GM20431 (cell line): ENCODE results near the gene SLC5A6.

Source experiments
- in situ Hi-C: fragments of 300-500 bp; cut with MseI, MboI; formaldehyde crosslinking; loops from one replicate; pipeline ENCODE4 v1.15.0; 2020; ENCODE audit warnings: low sequenced_read_pairs; ENCODE audit not compliant: unreplicated experiment

Gene SLC5A6

GRCh38 chr2:27179344-27180000 lies 32.6 kb downstream of the SLC5A6 start:
- in situ Hi-C loops = loop anchor here (25.0 kb wide), 1 partner anchor 217 kb away; the partner anchor contains the start of gene MAPRE3

GRCh38 chr2:27178469-27178868 lies 33.6 kb downstream of the SLC5A6 start:
- in situ Hi-C loops = loop anchor here (25.0 kb wide), 1 partner anchor 216 kb away; the partner anchor contains the start of gene MAPRE3

- in situ Hi-C loops = loop anchor here (25.0 kb wide), 1 partner anchor 215 kb away; the partner anchor contains the start of gene MAPRE3
Observed at GRCh38 chr2:27177441-27178351, 34.4 kb downstream of the SLC5A6 start.

- in situ Hi-C loops = loop anchor here (25.0 kb wide), 1 partner anchor 213 kb away; the partner anchor contains the start of gene MAPRE3
Observed at GRCh38 chr2:27175781-27176180, 36.3 kb downstream of the SLC5A6 start.

GRCh38 chr2:27175330-27175729 lies 36.7 kb downstream of the SLC5A6 start:
- in situ Hi-C loops = loop anchor here (25.0 kb wide), 1 partner anchor 213 kb away; the partner anchor contains the start of gene MAPRE3

- in situ Hi-C loops = loop anchor here (25.0 kb wide), 1 partner anchor 212 kb away; the partner anchor contains the start of gene MAPRE3
Observed at GRCh38 chr2:27174638-27175037, 37.4 kb downstream of the SLC5A6 start.

GRCh38 chr2:27171351-27171848 lies 40.7 kb downstream of the SLC5A6 start:
- in situ Hi-C loops = no loop called here

GRCh38 chr2:27170581-27171337 lies 41.3 kb downstream of the SLC5A6 start:
- in situ Hi-C loops = no loop called here

- in situ Hi-C loops = no loop called here
Observed at GRCh38 chr2:27164960-27165763, 46.9 kb downstream of the SLC5A6 start.

GRCh38 chr2:27162151-27163121 lies 49.6 kb downstream of the SLC5A6 start:
- in situ Hi-C loops = no loop called here

- in situ Hi-C loops = no loop called here
Observed at GRCh38 chr2:27160191-27160590, 51.9 kb downstream of the SLC5A6 start.

- in situ Hi-C loops = no loop called here
Observed at GRCh38 chr2:27159271-27159670, 52.8 kb downstream of the SLC5A6 start.

- in situ Hi-C loops = no loop called here
Observed at GRCh38 chr2:27158468-27158867, 53.6 kb downstream of the SLC5A6 start.

- in situ Hi-C loops = no loop called here
Observed at GRCh38 chr2:27155069-27155520, 57.0 kb downstream of the SLC5A6 start.

- in situ Hi-C loops = no loop called here
Observed at GRCh38 chr2:27154488-27154887, 57.6 kb downstream of the SLC5A6 start.

GRCh38 chr2:27152796-27153464 lies 59.1 kb downstream of the SLC5A6 start:
- in situ Hi-C loops = no loop called here

- in situ Hi-C loops = no loop called here
Observed at GRCh38 chr2:27152102-27152795, 59.8 kb downstream of the SLC5A6 start.
